H1 (cell line): ENCODE data around the gene SNF8. TPM values are rescaled to one million over a fixed set of nuclear protein-coding genes. Genes with fewer than 3 reads are reported as not detected.

ENCODE experiments used
- CTCF ChIA-PET: fragments of 300-600 bp; sonication (Branson Sonifier 250); formaldehyde crosslinking; loops from one replicate; lab custom pipeline; 2021; ENCODE audit not compliant: partially characterized antibody; lab: Charles Lee
- POLR2A ChIA-PET: fragments of 300-600 bp; sonication (Branson Sonifier 250); formaldehyde crosslinking; loops from one replicate; lab custom pipeline; 2021; ENCODE audit warnings: inconsistent platforms; ENCODE audit not compliant: partially characterized antibody; lab: Charles Lee
- DNase-seq, 2 experiments: peaks; one replicate each; pipeline versions ENCODE4 v3.0.0 to v3.0.0-alpha.2; 2010 to 2022; ENCODE audit warnings: low spot score in 2 of 2, low read depth in 1 of 2, mixed read lengths in 1 of 2
- FAIRE-seq: peaks from 2 replicates; lab custom pipeline; 2011; peaks lifted over from hg19 to GRCh38; lab: Jason Lieb, UNC
- H2AFZ ChIP-seq: 2 replicates; pipeline ENCODE4 v1.8.1; 2012; ENCODE audit warnings: low read length, inconsistent platforms
- H2AK5ac ChIP-seq: 2 replicates; pipeline ENCODE4 v1.6.1; 2013; ENCODE audit warnings: low read depth, low read length
- H2BK120ac ChIP-seq: replicated peaks from 2 replicates; pipeline ENCODE3; 2013; ENCODE audit warnings: low read depth, low read length, inconsistent platforms
- H2BK12ac ChIP-seq: 2 replicates; pipeline ENCODE4 v1.6.1; 2013; ENCODE audit warnings: low read depth, low read length
- H2BK15ac ChIP-seq: 2 replicates; pipeline ENCODE4 v1.6.1; 2013; ENCODE audit warnings: low read length
- H2BK20ac ChIP-seq: 2 replicates; pipeline ENCODE4 v1.6.1; 2013; ENCODE audit warnings: low read length
- H2BK5ac ChIP-seq: 2 replicates; pipeline ENCODE4 v1.6.1; 2013; ENCODE audit warnings: low read depth, low read length
- H3K14ac ChIP-seq: 2 replicates; pipeline ENCODE4 v1.6.1; 2013; ENCODE audit warnings: inconsistent platforms; ENCODE audit not compliant: insufficient read length
- H3K18ac ChIP-seq: 2 replicates; pipeline ENCODE4 v1.6.1; 2013; ENCODE audit warnings: low read length; ENCODE audit errors: extremely low read depth
- H3K23ac ChIP-seq: 2 replicates; pipeline ENCODE4 v1.6.1; 2013; ENCODE audit warnings: inconsistent platforms; ENCODE audit not compliant: insufficient read length
- H3K23me2 ChIP-seq: 2 replicates; pipeline ENCODE4 v1.6.1; 2013; ENCODE audit warnings: low read depth, low read length
- H3K27ac ChIP-seq: 2 replicates; pipeline ENCODE4 v1.6.1; 2011; ENCODE audit warnings: low read depth, low read length, inconsistent platforms
- H3K27me3 ChIP-seq, 4 experiments: replicated peaks in 1 of 4; 1 replicate in 1 of 4; 2 replicates in 3 of 4; pipeline versions ENCODE4 v1.6.1 to v1.8.1; 2011 to 2013; ENCODE audit warnings: low read length in 3 of 4, mild to moderate bottlenecking in 3 of 4, inconsistent platforms in 2 of 4, mixed read lengths in 2 of 4, moderate library complexity in 1 of 4; ENCODE audit not compliant: control insufficient read depth in 3 of 4, insufficient read depth in 3 of 4; ENCODE audit errors: extremely low read depth in 1 of 4
- H3K36me3 ChIP-seq, 4 experiments: 2 replicates each; pipeline versions ENCODE4 v1.6.1 to v1.8.1; 2011 to 2013; ENCODE audit warnings: mild to moderate bottlenecking in 4 of 4, low read length in 3 of 4, moderate library complexity in 2 of 4, control low read depth in 1 of 4, inconsistent platforms in 1 of 4; ENCODE audit not compliant: insufficient read depth in 4 of 4, control insufficient read depth in 2 of 4
- H3K4ac ChIP-seq: replicated peaks from 2 replicates; pipeline ENCODE3; 2013; ENCODE audit warnings: low read length, low read depth, mixed read lengths, inconsistent platforms; ENCODE audit not compliant: insufficient read length
- H3K4me1 ChIP-seq, 4 experiments: replicated peaks in 1 of 4; 1 replicate in 1 of 4; 2 replicates in 3 of 4; pipeline versions ENCODE4 v1.6.1 to v1.8.1; 2011 to 2013; ENCODE audit warnings: low read length in 3 of 4, inconsistent platforms in 2 of 4, mixed read lengths in 1 of 4; ENCODE audit not compliant: insufficient read depth in 4 of 4, control insufficient read depth in 3 of 4
- H3K4me2 ChIP-seq, 2 experiments: 2 replicates each; pipeline versions ENCODE4 v1.6.1 to v1.8.1; 2011 to 2013; ENCODE audit warnings: low read depth in 2 of 2, low read length in 2 of 2, control low read depth in 1 of 2, inconsistent platforms in 1 of 2, mild to moderate bottlenecking in 1 of 2; ENCODE audit not compliant: insufficient read depth in 1 of 2
- H3K4me3 ChIP-seq, 4 experiments: fragments of 200-600, 300-600 bp in 1 of 4; sonication (generic), shearing (Covaris generic), sonication (Bioruptor Twin) in 1 of 4; 2 replicates each; pipeline versions ENCODE4 v1.5.1 to v1.8.1; 2011 to 2016; ENCODE audit warnings: low read length in 4 of 4, low read depth in 3 of 4, control low read depth in 2 of 4, inconsistent platforms in 2 of 4, mild to moderate bottlenecking in 2 of 4, mixed read lengths in 1 of 4, moderate library complexity in 1 of 4; ENCODE audit not compliant: insufficient read depth in 2 of 4; ENCODE audit errors: extremely low read depth in 1 of 4
- H3K56ac ChIP-seq: replicated peaks from 2 replicates; pipeline ENCODE3; 2013; ENCODE audit warnings: low read depth, mild to moderate bottlenecking, mixed read lengths, low read length, inconsistent platforms; ENCODE audit not compliant: insufficient read length
- H3K79me1 ChIP-seq: 2 replicates; pipeline ENCODE4 v1.6.1; 2013; ENCODE audit warnings: low read depth, low read length, control low read depth
- H3K79me2 ChIP-seq, 2 experiments: 2 replicates each; pipeline versions ENCODE4 v1.6.1 to v1.8.1; 2012 to 2013; ENCODE audit warnings: low read length in 2 of 2, mild to moderate bottlenecking in 2 of 2, inconsistent platforms in 1 of 2; ENCODE audit not compliant: insufficient read depth in 2 of 2, control insufficient read depth in 1 of 2
- H3K9ac ChIP-seq, 4 experiments: replicated peaks in 1 of 4; 1 replicate in 1 of 4; 2 replicates in 3 of 4; pipeline versions ENCODE4 v1.6.1 to v1.8.1; 2011 to 2013; ENCODE audit warnings: low read depth in 3 of 4, low read length in 3 of 4, control low read depth in 2 of 4, mild to moderate bottlenecking in 2 of 4, moderate library complexity in 2 of 4, inconsistent platforms in 1 of 4; ENCODE audit errors: extremely low read depth in 1 of 4
- H3K9me3 ChIP-seq, 2 experiments: 2 replicates each; pipeline versions ENCODE4 v1.6.1 to v1.8.1; 2012 to 2013; ENCODE audit warnings: mild to moderate bottlenecking in 2 of 2, moderate library complexity in 2 of 2, control low read depth in 1 of 2, inconsistent platforms in 1 of 2, low read depth in 1 of 2, low read length in 1 of 2, mixed read lengths in 1 of 2; ENCODE audit not compliant: insufficient read depth in 2 of 2
- H4K20me1 ChIP-seq, 2 experiments: replicated peaks in 1 of 2; 2 replicates each; pipeline versions ENCODE3 to v1.8.1; 2011 to 2013; ENCODE audit warnings: inconsistent platforms in 2 of 2, low read length in 2 of 2, mild to moderate bottlenecking in 1 of 2; ENCODE audit not compliant: insufficient read depth in 2 of 2, control insufficient read depth in 1 of 2
- H4K5ac ChIP-seq: 2 replicates; pipeline ENCODE4 v1.6.1; 2013; ENCODE audit warnings: low read length, low read depth, mixed read lengths, inconsistent platforms; ENCODE audit not compliant: insufficient read length
- H4K8ac ChIP-seq: 2 replicates; pipeline ENCODE4 v1.8.0; 2013; ENCODE audit warnings: mild to moderate bottlenecking, moderate library complexity, low read length, inconsistent platforms; ENCODE audit not compliant: insufficient read depth; ENCODE audit errors: extremely low read depth
- H4K91ac ChIP-seq: replicated peaks from 2 replicates; pipeline ENCODE3; 2013; ENCODE audit warnings: low read length, mixed read lengths, inconsistent platforms; ENCODE audit not compliant: insufficient read length
- BRCA1 ChIP-seq: IDR thresholded peaks from 2 replicates; pipeline ENCODE4 v1.6.1; 2012; ENCODE audit warnings: low read depth, low read length, improper control_type of control experiment
- WGBS, 2 experiments: shearing (Covaris generic) in 1 of 2; methylation state at CpG; one replicate each; pipeline versions ENCODE4 v1.1.6 to v1.1.7; 2013 to 2015; ENCODE audit warnings: low lambda C conversion rate in 2 of 2, mixed read lengths in 2 of 2, inconsistent platforms in 1 of 2, low coverage in 1 of 2, missing lambda C conversion rate in 1 of 2; ENCODE audit not compliant: insufficient replicate concordance in 2 of 2, insufficient coverage in 1 of 2, insufficient read length in 1 of 2; ENCODE audit errors: extremely low coverage in 1 of 2, missing lambda C conversion rate in 1 of 2; 5-methylcytosine and 5-hydroxymethylcytosine counted together
- polyA plus RNA-seq, 7 experiments: library from polyadenylated mRNA; depleted of rRNA in 3 of 7; stranded (reverse) in 5 of 7; unstranded in 2 of 7; fragments of >200 nt in 5 of 7; fragments of 200-250 nt in 2 of 7; gene quantifications; 1 replicate in 5 of 7; 2 replicates in 1 of 7; 4 replicates in 1 of 7; pipeline versions ENCODE4 v1.2.1 to v1.2.3, GENCODE V29; 2011 to 2013; ENCODE audit warnings: missing spikeins in 2 of 7, mixed read lengths in 2 of 7
- total RNA-seq: library from RNA; stranded (reverse); fragmentation: NEBNext Ultra II Directional; extraction: Animal tissue kit (Norgen Biotek cat#: 25700); gene quantifications from 2 replicates; pipeline ENCODE4 v1.2.1, GENCODE V29; 2021

Gene SNF8
- total and polyA plus RNA-seq, 2 of the 8 experiments (the other 6 are each of a cell fraction or from before 2014, with no cell fraction given), result 132 to 133 TPM

DNA sequence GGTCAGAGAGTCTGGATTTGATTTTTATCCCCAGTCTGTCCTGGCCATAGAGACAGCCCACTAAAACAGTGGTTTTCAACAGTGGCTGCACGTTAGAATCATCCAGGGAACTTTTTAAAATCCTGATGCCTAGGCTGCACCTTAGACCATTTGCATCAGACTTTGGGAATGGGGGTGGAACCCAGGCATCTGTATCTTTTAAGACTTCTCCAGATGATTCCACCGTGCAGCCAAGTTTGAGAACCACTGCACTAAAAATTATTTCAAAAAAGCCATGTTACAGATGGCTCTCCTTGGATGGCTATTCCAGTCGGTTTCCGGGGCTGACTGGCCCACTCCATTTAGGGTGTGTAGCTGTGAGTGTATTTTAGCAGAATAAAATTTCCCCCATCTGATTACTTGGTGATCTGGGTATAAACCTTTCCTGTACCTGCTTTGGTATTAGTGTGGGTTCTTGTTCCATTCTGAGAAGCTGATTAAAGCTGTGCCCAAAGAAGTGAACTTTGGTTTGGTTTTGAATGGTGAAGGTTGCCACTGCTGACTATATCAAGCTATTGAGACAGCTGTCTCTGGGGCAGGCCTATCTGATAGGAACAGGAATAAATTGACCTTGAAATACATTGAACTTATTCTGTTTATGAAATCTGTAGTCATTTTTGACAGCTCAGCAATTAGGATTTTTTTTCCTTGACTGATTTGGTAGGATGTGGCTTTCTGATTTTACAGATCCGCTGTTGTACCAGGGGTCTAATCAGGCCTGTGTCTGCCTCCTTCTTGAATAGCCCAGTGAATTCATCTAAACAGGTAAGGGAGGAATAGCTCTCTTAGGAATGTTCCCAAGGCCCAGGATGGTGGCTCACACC is 50.8 kb downstream of the SNF8 start:
- DNase-seq (no peak), FAIRE-seq (no peak)
- peak overlapping the region; percentile 90 to 95 (median 94) for H3K4me3 ChIP-seq
- H3K23me2 ChIP-seq, result peaks cover 4% of the 10 kb centered on the region; the same call in 1 of the 2 replicates
- H3K4me1 ChIP-seq, result peaks cover 0 to 6% (median 3%) of the 10 kb centered on the region in 4 experiments; a peak in 3 of 7 replicates
- no peak for TF ChIP-seq BRCA1
- no peak overlapping the region for H2BK120ac ChIP-seq
- H4K8ac ChIP-seq, result 0 out of 2 replicates have a peak overlapping the region, but pooled peaks have one; percentile 62
- no peak overlapping the region for H2AK5ac ChIP-seq
- no peak overlapping the region for H2BK12ac ChIP-seq
- ChIA-PET POLR2A (interaction anchor here (0.7 to 5.0 kb wide), 12 partner anchors 7 to 138 kb away, joined by 3 to 93 read pairs (median 4); partner anchors contain the start of genes SNF8 and UBE2Z), CTCF (interaction anchor here (0.6 to 63.3 kb wide), 11 partner anchors 8 to 215 kb away, joined by 3 to 2590 read pairs (median 5); partner anchors contain the start of genes CALCOCO2, TTLL6 and UBE2Z)
- H3K27me3 ChIP-seq, result no peaks in the 10 kb centered on the region
- no peak overlapping the region for H2BK15ac ChIP-seq
- H3K56ac ChIP-seq, result no peak overlapping the region
- no peak overlapping the region for H3K14ac ChIP-seq
- peak overlapping the region; percentile 77 to 84 (median 82); a peak in 6 of 7 replicates for H3K9ac ChIP-seq
- no peak overlapping the region for H2BK20ac ChIP-seq
- no peak overlapping the region for H4K5ac ChIP-seq
- H3K9me3 ChIP-seq, result no peaks in the 10 kb centered on the region
- H3K36me3 ChIP-seq, result peaks cover 7 to 16% (median 11%) of the 10 kb centered on the region in 4 experiments; a peak in 7 of 8 replicates
- no peak overlapping the region for H3K23ac ChIP-seq
- WGBS, 2 experiments, result 73% methylated on average over 5 of the region's 5 CpGs; no CpG with 5 or more reads in 1 of the 2 experiments
- H3K27ac ChIP-seq, result no peak overlapping the region
- no peak overlapping the region for H3K18ac ChIP-seq
- no peak overlapping the region for H2BK5ac ChIP-seq
- H4K20me1 ChIP-seq, result peaks cover 0 to 6% of the 10 kb centered on the region in 2 experiments
- no peak overlapping the region for H3K4ac ChIP-seq
- H3K79me2 ChIP-seq, result peaks cover 0 to 19% of the 10 kb centered on the region in 2 experiments; a peak in 3 of 4 replicates
- H4K91ac ChIP-seq, result no peak overlapping the region
- no peaks in the 10 kb centered on the region; the same call in 1 of the 2 replicates for H3K79me1 ChIP-seq
- H3K4me2 ChIP-seq, result peak overlapping the region; percentile 93 to 96
- H2AFZ ChIP-seq, result no peak overlapping the region
